Kidney (tissue), 14 donors: ENCODE results near the gene PIP5K1C. TPM values are rescaled to one million over a fixed set of nuclear protein-coding genes. Genes with fewer than 3 reads are reported as not detected.

ENCODE experiments used
- DNase-seq, 5 donors: peaks; one replicate each; pipeline ENCODE4 v3.0.0-alpha.2; 2013 to 2020
- FAIRE-seq: peaks from 2 replicates; lab custom pipeline; 2012; peaks lifted over from hg19 to GRCh38; lab: Jason Lieb, UNC
- H3K27ac ChIP-seq, 2 donors: one replicate each; pipeline ENCODE4 v1.7.0; 2013; ENCODE audit warnings: low read depth in 2 of 2, low read length in 2 of 2, inconsistent platforms in 1 of 2
- H3K27me3 ChIP-seq: one replicate; pipeline ENCODE4 v1.7.1; 2013; ENCODE audit warnings: low read length, inconsistent platforms; ENCODE audit not compliant: control insufficient read depth, insufficient read depth
- H3K36me3 ChIP-seq, 3 donors: one replicate each; pipeline versions ENCODE4 v1.7.0 to v1.7.1; 2013; ENCODE audit warnings: low read length in 3 of 3, control low read depth in 1 of 3, inconsistent platforms in 1 of 3; ENCODE audit not compliant: insufficient read depth in 3 of 3, control insufficient read depth in 2 of 3
- H3K4me1 ChIP-seq, 3 donors: one replicate each; pipeline versions ENCODE4 v1.7.0 to v1.7.1; 2013; ENCODE audit warnings: low read length in 3 of 3, inconsistent platforms in 1 of 3, low read depth in 1 of 3; ENCODE audit not compliant: control insufficient read depth in 2 of 3, insufficient read depth in 2 of 3
- H3K4me3 ChIP-seq, 3 donors: one replicate each; pipeline versions ENCODE4 v1.7.0 to v1.8.1; 2013; ENCODE audit warnings: low read length in 3 of 3, control low read depth in 1 of 3, inconsistent platforms in 1 of 3
- H3K9ac ChIP-seq, 3 donors: one replicate each; pipeline versions ENCODE4 v1.7.0 to v1.7.1; 2013; ENCODE audit warnings: low read length in 3 of 3, control low read depth in 1 of 3, inconsistent platforms in 1 of 3
- H3K9me3 ChIP-seq, 3 donors: one replicate each; pipeline versions ENCODE4 v1.7.0 to v1.7.1; 2013; ENCODE audit warnings: low read length in 3 of 3, control low read depth in 1 of 3, inconsistent platforms in 1 of 3; ENCODE audit not compliant: control insufficient read depth in 2 of 3, insufficient read depth in 1 of 3
- CTCF ChIP-seq: IDR thresholded peaks from 3 replicates; pipeline ENCODE4 v1.5.1; 2012; ENCODE audit warnings: mild to moderate bottlenecking, moderate library complexity, borderline replicate concordance; ENCODE audit not compliant: insufficient read depth; ENCODE audit errors: extremely low read depth
- intact Hi-C: fragments of 100-400 bp; cut with DNase I; formaldehyde crosslinking; loops from one replicate; pipeline ENCODE4 v1.11.1; 2022
- polyA plus RNA-seq: library from polyadenylated mRNA; stranded (reverse); fragments of 350-450 nt; fragmentation: Illumina TruSeq; extraction: RNeasy Lipid Tissue Mini Kit (QIAGEN cat#74804); gene quantifications from one replicate; pipeline ENCODE4 v1.2.3, GENCODE V29; 2014; ENCODE audit warnings: low read depth, low replicate concordance; ENCODE audit not compliant: insufficient read depth
- total RNA-seq: library from RNA; stranded (reverse); fragmentation: NEBNext Ultra II Directional; extraction: Animal tissue kit (Norgen Biotek cat#: 25700); gene quantifications from one replicate; pipeline ENCODE4 v1.2.1, GENCODE V29; 2021
- donor health status: control.
- donor health status: control.
- donor health status: control.
- donor health status: control.
- donor health status: control.
- donor health status: DM: yes; HTN: yes; CAD: no.
- donor health status: Normal renal cell carcinoma (clear cell type).

The PIP5K1C gene
- total and polyA plus RNA-seq, 2 donors from 2014 or later, result 11.2 to 35.6 TPM

- no peaks in the 10 kb centered on the region for H3K36me3 ChIP-seq
- DNase-seq, result no peak
- FAIRE-seq, result no peak
- intact Hi-C loops, result no loop called here
- no peak overlapping the region for H3K9ac ChIP-seq
- H3K4me3 ChIP-seq, result no peak overlapping the region
- peaks cover 0 to 10% (median 0%) of the 10 kb centered on the region in 3 donors for H3K4me1 ChIP-seq
- H3K27me3 ChIP-seq, result no peaks in the 10 kb centered on the region
- no peak overlapping the region for H3K27ac ChIP-seq
- H3K9me3 ChIP-seq, result no peaks in the 10 kb centered on the region
- no peak for TF ChIP-seq CTCF
These were observed 8.5 kb downstream of the PIP5K1C start for GRCh38 chr19:3691726-3692125.

GRCh38 chr19:3691372-3691716 lies 8.9 kb downstream of the PIP5K1C start:
- no peak for DNase-seq
- no peak overlapping the region for H3K9ac ChIP-seq
- H3K36me3 ChIP-seq, result no peaks in the 10 kb centered on the region
- H3K9me3 ChIP-seq, result no peaks in the 10 kb centered on the region
- FAIRE-seq, result no peak
- intact Hi-C loops, result no loop called here
- H3K4me1 ChIP-seq, result peaks cover 0 to 10% (median 0%) of the 10 kb centered on the region in 3 donors
- no peak overlapping the region for H3K27ac ChIP-seq
- TF ChIP-seq CTCF, result no peak
- no peaks in the 10 kb centered on the region for H3K27me3 ChIP-seq
- H3K4me3 ChIP-seq, result no peak overlapping the region

- Histone ChIP-seq H3K27ac (no peak overlapping the region), H3K27me3 (no peaks in the 10 kb centered on the region), H3K36me3 (no peaks in the 10 kb centered on the region), H3K9me3 (no peaks in the 10 kb centered on the region), H3K4me1 (peaks cover 0 to 10% (median 0%) of the 10 kb centered on the region in 3 donors), H3K4me3 (no peak overlapping the region), H3K9ac (no peak overlapping the region)
- intact Hi-C loops, result no loop called here
- no peak for FAIRE-seq
- TF ChIP-seq CTCF, result no peak
- DNase-seq, result no peak
These were observed 9.5 kb downstream of the PIP5K1C start for GRCh38 chr19:3690551-3691371.
